ENCODE data around the gene DOLK.
A peak's percentile ranks its signal among the peaks of the same experiment; 100 is the strongest.

Gene DOLK

DNA sequence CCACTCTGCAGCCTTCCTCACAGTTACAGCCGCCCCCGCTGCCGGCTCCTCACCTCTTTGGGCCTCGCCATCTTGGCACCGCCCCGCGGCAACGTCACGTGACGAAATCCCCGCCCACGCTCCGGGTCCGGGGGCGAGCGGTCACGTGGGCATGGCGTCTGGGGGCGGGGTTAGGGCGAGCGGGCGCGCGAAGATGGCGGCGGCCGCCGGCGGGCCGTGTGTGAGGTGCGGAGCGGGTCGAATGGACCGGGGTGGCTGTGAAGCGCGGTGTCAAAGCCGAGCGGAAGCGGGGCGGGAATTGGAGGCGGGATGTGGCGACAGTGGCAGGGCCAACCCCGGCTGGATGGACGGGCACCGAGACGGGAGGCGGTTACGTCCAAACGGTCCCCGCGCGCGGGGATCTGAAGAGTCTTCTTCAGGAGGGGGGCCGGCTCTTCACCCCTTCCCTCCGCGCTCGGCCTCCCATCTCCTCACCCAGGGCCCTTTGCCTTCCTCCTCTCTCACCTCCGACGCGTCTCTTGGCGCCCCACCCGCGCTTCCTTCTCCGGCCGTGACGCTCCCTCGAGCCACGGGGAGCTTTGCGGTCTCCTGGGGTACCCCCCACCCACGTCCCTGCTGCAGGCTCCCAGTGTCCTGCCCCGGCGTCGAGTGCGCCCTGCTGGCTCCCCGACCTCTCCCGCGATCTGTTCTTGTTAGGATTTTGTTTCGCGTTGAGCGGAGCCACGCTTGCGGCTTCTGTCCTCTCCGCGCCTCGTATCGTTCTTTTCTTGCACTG lies at the start of gene DOLK, which contains the start of gene NUP188:
TSS of gene DOLK (minus strand) at position 77 of the 775 bp plus-strand sequence. CDS start 300 bp downstream, outside the sequence.
TSS of gene NUP188 (plus strand) at position 173 of the 775 bp plus-strand sequence. CDS start at position 194, 21 bp downstream.
- DNase-seq (ENCODE audit: insufficient read length, low spot score), result peak; percentile 99
- TF ChIP-seq, protein P1, sequence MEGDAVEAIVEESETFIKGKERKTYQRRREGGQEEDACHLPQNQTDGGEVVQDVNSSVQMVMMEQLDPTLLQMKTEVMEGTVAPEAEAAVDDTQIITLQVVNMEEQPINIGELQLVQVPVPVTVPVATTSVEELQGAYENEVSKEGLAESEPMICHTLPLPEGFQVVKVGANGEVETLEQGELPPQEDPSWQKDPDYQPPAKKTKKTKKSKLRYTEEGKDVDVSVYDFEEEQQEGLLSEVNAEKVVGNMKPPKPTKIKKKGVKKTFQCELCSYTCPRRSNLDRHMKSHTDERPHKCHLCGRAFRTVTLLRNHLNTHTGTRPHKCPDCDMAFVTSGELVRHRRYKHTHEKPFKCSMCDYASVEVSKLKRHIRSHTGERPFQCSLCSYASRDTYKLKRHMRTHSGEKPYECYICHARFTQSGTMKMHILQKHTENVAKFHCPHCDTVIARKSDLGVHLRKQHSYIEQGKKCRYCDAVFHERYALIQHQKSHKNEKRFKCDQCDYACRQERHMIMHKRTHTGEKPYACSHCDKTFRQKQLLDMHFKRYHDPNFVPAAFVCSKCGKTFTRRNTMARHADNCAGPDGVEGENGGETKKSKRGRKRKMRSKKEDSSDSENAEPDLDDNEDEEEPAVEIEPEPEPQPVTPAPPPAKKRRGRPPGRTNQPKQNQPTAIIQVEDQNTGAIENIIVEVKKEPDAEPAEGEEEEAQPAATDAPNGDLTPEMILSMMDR (IDR thresholded peaks at IDR 0.05; ENCODE audit: insufficient read depth, missing control alignments), result no peak
- no peak for FAIRE-seq

DNA sequence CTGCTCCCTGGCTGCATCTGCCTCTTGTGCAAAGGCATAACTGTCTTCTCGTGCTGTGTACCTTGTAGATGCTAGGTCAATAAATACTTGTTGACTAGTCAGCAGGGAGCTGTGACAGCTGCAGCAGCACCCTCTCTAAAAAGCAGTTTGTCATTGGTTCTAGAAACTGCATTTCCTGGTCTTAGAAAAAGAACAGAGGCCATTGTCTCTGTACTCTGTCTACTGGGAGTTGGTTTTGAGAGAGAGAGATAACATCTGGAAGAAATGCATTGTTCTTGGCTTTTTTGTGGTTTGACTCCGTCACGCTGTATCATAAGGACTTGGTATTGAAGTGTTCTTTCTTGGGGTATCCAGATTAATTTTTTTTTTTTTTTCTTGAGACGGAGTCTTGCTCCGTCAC lies 48.4 kb upstream of the DOLK start:
- DNase-seq (ENCODE audit: insufficient read length, low spot score), result no peak
- TF ChIP-seq, protein P1 (IDR thresholded peaks at IDR 0.05; ENCODE audit: insufficient read depth, missing control alignments), result no peak
- no peak for FAIRE-seq

DNA sequence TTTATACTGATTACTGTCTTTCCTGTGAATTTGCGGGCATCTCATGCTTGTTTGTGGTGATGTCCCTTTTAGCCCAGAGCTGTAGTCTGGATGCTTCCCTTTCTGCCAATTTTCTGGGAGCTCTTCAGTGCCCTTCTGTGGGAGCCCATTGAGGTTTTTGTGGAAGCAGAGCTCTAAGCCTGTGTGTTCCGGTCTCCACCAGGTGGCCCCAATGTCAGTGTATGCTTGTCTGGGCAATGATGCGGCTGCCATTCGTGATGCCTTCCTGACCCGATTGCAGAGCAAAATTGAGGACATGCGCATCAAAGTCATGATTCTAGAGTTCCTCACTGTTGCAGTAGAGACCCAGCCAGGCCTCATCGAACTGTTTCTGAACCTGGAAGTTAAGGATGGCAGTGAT lies 45.6 kb upstream of the DOLK start:
- TF ChIP-seq, protein P1 (IDR thresholded peaks at IDR 0.05; ENCODE audit: insufficient read depth, missing control alignments), result no peak
- DNase-seq (ENCODE audit: insufficient read length, low spot score), result no peak
- FAIRE-seq, result no peak

DNA sequence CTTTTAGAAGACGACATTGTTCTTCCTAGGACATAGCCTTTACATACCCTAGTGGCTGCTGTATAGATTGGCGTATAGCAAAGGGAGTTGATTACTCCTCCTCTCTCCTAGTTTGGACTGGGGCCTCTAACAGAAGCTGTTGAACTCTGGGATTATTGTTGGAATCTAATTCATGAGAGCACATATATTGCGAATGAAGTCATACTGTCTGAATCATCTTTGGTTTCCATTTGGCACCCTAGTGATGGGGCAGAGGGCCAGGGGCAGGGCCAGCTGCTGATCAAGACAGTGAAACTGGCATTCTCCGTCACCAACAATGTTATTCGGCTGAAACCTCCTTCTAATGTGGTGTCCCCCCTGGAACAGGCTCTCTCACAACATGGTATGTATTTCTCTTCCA lies 40.4 kb upstream of the DOLK start:
- no peak for DNase-seq (ENCODE audit: insufficient read length, low spot score)
- TF ChIP-seq, protein P1 (IDR thresholded peaks at IDR 0.05; ENCODE audit: insufficient read depth, missing control alignments), result no peak
- FAIRE-seq, result no peak

DNA sequence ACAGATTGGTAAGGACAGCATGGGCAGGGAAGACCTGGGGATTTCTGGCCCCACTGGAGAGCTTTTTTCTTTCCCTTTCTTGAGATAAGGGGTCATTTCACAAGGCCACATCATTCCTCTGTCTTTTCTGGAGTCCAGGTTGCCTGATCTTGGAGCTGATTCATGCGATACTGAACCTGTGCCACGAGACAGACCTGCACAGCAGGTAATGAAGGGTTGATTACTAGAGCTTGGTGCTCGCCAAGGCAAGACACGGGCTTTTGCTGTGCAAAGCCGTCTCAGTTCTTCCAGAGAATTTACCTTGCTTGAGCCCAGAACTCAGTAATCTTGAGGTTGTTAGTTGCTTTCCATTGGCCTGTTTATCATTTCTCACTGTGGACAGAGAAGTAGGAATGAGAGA lies 39.3 kb upstream of the DOLK start:
- DNase-seq (ENCODE audit: insufficient read length, low spot score) (no peak), FAIRE-seq (no peak)
- TF ChIP-seq, protein P1 (IDR thresholded peaks at IDR 0.05; ENCODE audit: insufficient read depth, missing control alignments), result no peak

DNA sequence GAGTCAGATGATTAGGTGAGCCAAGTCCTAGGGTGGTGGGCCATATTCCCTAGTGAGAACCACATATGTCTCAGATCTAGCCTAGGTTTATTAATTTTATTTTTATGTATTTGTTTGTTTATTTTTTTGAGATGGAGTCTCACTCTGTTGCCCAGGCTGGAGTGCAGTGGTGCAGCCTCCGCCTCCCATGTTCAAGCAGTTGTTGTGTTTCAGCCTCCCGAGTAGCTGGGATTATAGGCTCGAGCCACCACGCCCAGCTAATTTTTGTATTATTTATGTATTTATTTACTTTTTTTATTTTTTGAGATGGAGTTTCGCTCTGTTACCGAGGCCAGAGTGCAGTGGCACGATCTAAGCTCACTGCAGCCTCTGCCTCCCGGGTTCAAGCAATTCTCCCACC lies 36.1 kb upstream of the DOLK start:
- DNase-seq (ENCODE audit: insufficient read length, low spot score) (no peak), FAIRE-seq (no peak)
- TF ChIP-seq, protein P1 (IDR thresholded peaks at IDR 0.05; ENCODE audit: insufficient read depth, missing control alignments), result no peak

DNA sequence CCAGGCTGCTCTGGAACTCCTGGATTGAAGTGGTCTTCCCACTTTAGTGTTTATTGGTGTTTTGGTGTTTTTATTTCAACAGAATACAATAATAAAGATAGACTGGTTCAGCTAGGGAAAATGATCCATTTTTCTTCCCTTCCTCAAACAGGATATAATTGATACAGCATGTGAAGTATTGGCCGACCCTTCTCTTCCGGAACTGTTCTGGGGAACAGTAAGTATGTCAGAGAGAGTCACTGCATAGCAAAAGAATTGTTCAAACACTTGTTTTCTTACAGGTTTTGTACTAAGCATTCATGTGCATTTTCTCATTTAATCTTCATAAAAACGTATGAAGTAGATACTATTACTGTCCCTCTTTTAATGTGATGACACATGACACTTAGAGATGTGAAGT lies 31.7 kb upstream of the DOLK start:
- DNase-seq (ENCODE audit: insufficient read length, low spot score) (no peak), FAIRE-seq (no peak)
- TF ChIP-seq, protein P1 (IDR thresholded peaks at IDR 0.05; ENCODE audit: insufficient read depth, missing control alignments), result no peak
